Activated T-helper 2 cell treated with anti-CD3 and anti-CD28 coated beads, Interferon-gamma antibody, Interleukin-2, Interleukin-4, amounts not matched to agents 10 μg/mL and 5 μg/mL and 100 μg/mL, durations not matched to agents 14 hours and 24 hours and 36 hours (primary cell): ENCODE measurements around the gene MAP3K20. TPM values are rescaled to one million over a fixed set of nuclear protein-coding genes. Genes with fewer than 3 reads are reported as not detected.

Source experiments
- DNase-seq: peaks from one replicate; pipeline ENCODE4 v3.0.0; 2021; ENCODE audit warnings: low spot score
- H3K27ac Mint-ChIP-seq: one replicate; pipeline ENCODE4 v1.8.0; 2021; ENCODE audit warnings: mixed read lengths
- H3K27me3 Mint-ChIP-seq: one replicate; pipeline ENCODE4 v1.8.0; 2021; ENCODE audit warnings: low read depth, mixed read lengths
- H3K36me3 Mint-ChIP-seq: one replicate; pipeline ENCODE4 v1.8.0; 2021; ENCODE audit warnings: low read depth, mixed read lengths
- H3K4me1 Mint-ChIP-seq: one replicate; pipeline ENCODE4 v1.8.0; 2021; ENCODE audit warnings: low read depth, mixed read lengths
- H3K4me3 Mint-ChIP-seq: one replicate; pipeline ENCODE4 v1.8.0; 2021; ENCODE audit warnings: low read depth, mild to moderate bottlenecking, moderate library complexity, mixed read lengths
- H3K9me3 Mint-ChIP-seq: one replicate; pipeline ENCODE4 v1.8.0; 2021; ENCODE audit warnings: mixed read lengths
- intact Hi-C: fragments of 100-400 bp; cut with micrococcal nuclease; formaldehyde crosslinking; loops from one replicate; pipeline ENCODE4 v1.15.1; 2023
- total RNA-seq: library from RNA; stranded (reverse); gene quantifications from 2 replicates; pipeline ENCODE4 v1.2.3, GENCODE V29; 2022

The MAP3K20 gene
- total RNA-seq, 1 donor from 2014 or later: 26.8 TPM

GRCh38 chr2:173040729-173041128 lies 34.9 kb upstream of the MAP3K20 start:
- Mint-ChIP-seq H3K27me3 (peaks cover 2% of the 10 kb centered on the region), H3K36me3 (no peaks in the 10 kb centered on the region), H3K4me3 (no peak overlapping the region), H3K27ac (no peak overlapping the region), H3K4me1 (no peaks in the 10 kb centered on the region), H3K9me3 (no peaks in the 10 kb centered on the region)
- no peak for DNase-seq
- intact Hi-C loops: no loop called here

GRCh38 chr2:173043476-173043875 lies 32.2 kb upstream of the MAP3K20 start:
- H3K27ac Mint-ChIP-seq: no peak overlapping the region
- peaks cover 9% of the 10 kb centered on the region for H3K27me3 Mint-ChIP-seq
- H3K4me1 Mint-ChIP-seq: peaks cover 3% of the 10 kb centered on the region
- no peak for DNase-seq
- no peaks in the 10 kb centered on the region for H3K36me3 Mint-ChIP-seq
- intact Hi-C loops: no loop called here
- H3K4me3 Mint-ChIP-seq: no peak overlapping the region
- no peaks in the 10 kb centered on the region for H3K9me3 Mint-ChIP-seq

GRCh38 chr2:173043897-173044519 lies 31.6 kb upstream of the MAP3K20 start:
- H3K27ac Mint-ChIP-seq: no peak overlapping the region
- H3K27me3 Mint-ChIP-seq: peaks cover 9% of the 10 kb centered on the region
- DNase-seq: no peak
- intact Hi-C loops: no loop called here
- peaks cover 7% of the 10 kb centered on the region for H3K4me1 Mint-ChIP-seq
- no peaks in the 10 kb centered on the region for H3K9me3 Mint-ChIP-seq
- no peaks in the 10 kb centered on the region for H3K36me3 Mint-ChIP-seq
- H3K4me3 Mint-ChIP-seq: no peak overlapping the region

GRCh38 chr2:173044686-173045085 lies 31.0 kb upstream of the MAP3K20 start:
- H3K9me3 Mint-ChIP-seq: no peaks in the 10 kb centered on the region

DNA sequence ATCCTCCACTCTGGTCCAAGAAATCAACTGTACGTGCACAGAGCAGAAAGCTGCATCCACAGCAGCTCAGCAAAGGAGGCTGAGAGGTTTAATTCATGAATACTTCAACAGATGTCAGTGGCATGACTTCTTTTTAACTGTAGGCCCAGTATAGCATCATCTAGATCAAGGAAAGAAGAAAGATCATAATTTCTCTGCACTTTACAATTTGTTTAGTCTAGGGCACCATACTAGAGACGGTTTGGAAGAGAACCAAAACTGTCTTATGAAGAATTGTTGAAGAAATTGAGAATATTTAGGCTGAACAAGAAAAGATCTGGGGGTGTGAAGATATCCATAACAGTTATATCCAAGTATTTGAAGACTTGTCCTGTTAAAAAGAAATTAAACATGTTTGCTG lies 30.5 kb upstream of the MAP3K20 start:
- H3K4me3 Mint-ChIP-seq: no peak overlapping the region
- peaks cover 14% of the 10 kb centered on the region for H3K4me1 Mint-ChIP-seq
- intact Hi-C loops: no loop called here
- no peaks in the 10 kb centered on the region for H3K36me3 Mint-ChIP-seq
- peaks cover 9% of the 10 kb centered on the region for H3K27me3 Mint-ChIP-seq
- no peak for DNase-seq
- no peaks in the 10 kb centered on the region for H3K9me3 Mint-ChIP-seq
- no peak overlapping the region for H3K27ac Mint-ChIP-seq

More at GRCh38 chr2:173044686-173045085, 31.0 kb upstream of the MAP3K20 start:
- no peak overlapping the region for H3K27ac Mint-ChIP-seq
- H3K4me1 Mint-ChIP-seq: peaks cover 13% of the 10 kb centered on the region
- DNase-seq: no peak
- no peaks in the 10 kb centered on the region for H3K36me3 Mint-ChIP-seq
- intact Hi-C loops: no loop called here
- no peak overlapping the region for H3K4me3 Mint-ChIP-seq
- peaks cover 9% of the 10 kb centered on the region for H3K27me3 Mint-ChIP-seq

GRCh38 chr2:173048522-173048896 lies 27.1 kb upstream of the MAP3K20 start:
- Mint-ChIP-seq H3K4me3 (no peak overlapping the region), H3K27me3 (peaks cover 29% of the 10 kb centered on the region), H3K4me1 (peaks cover 14% of the 10 kb centered on the region), H3K36me3 (no peaks in the 10 kb centered on the region), H3K27ac (no peak overlapping the region), H3K9me3 (no peaks in the 10 kb centered on the region)
- intact Hi-C loops: no loop called here
- DNase-seq: no peak

GRCh38 chr2:173048897-173049661 lies 26.6 kb upstream of the MAP3K20 start:
- intact Hi-C loops: loop anchor here (1.0 kb wide), 3 partner anchors 52 to 102 kb away; no protein-coding TSS in a partner anchor
- Mint-ChIP-seq H3K27ac (no peak overlapping the region), H3K4me3 (no peak overlapping the region), H3K27me3 (peaks cover 31% of the 10 kb centered on the region), H3K9me3 (no peaks in the 10 kb centered on the region), H3K36me3 (no peaks in the 10 kb centered on the region), H3K4me1 (peaks cover 14% of the 10 kb centered on the region)
- no peak for DNase-seq

DNA sequence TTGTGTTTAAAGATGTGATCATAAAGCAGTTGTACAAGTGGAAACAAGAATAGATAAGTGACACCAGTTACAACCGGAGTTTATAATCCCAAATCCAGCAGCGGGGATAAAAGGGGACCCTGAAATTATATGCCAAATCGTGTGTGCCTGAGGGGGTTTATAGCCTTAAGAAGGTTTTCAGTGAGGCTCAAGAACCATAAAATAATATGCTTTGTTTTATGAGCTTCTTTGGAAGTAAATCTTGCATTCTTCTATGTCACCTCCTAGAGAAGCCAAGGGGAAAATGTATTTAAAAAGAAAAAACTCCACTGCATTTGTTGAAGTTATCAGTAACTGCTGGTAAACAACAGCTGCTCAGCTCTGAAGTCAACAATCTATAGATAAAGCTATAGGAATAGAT lies 25.8 kb upstream of the MAP3K20 start:
- no peak for DNase-seq
- no peak overlapping the region for H3K27ac Mint-ChIP-seq
- peaks cover 38% of the 10 kb centered on the region for H3K27me3 Mint-ChIP-seq
- H3K4me1 Mint-ChIP-seq: peaks cover 14% of the 10 kb centered on the region
- H3K9me3 Mint-ChIP-seq: no peaks in the 10 kb centered on the region
- H3K36me3 Mint-ChIP-seq: no peaks in the 10 kb centered on the region
- H3K4me3 Mint-ChIP-seq: no peak overlapping the region
- intact Hi-C loops: loop anchor here (1.0 kb wide), 3 partner anchors 51 to 101 kb away; no protein-coding TSS in a partner anchor

DNA sequence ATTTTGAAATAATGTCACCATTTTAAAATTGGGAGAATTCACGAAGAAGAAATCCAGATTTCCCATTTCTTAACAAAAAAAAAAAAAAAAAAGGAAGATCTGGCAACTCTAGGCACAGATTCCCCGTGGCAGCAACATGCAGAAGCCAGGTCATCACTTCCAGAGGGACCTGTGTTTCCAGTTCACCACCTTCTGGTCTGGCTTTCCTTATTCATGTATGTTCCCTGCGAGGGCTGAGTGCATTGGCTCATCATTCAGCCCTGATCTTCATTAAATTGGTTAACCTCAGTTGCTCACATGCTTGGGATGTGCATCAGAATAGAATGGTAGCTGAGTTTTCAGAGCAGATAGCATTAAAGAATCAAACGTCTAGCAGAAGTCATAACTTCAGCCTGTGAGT lies 25.0 kb upstream of the MAP3K20 start:
- DNase-seq: no peak
- Mint-ChIP-seq H3K4me3 (no peak overlapping the region), H3K36me3 (no peaks in the 10 kb centered on the region), H3K27ac (no peak overlapping the region), H3K4me1 (peaks cover 14% of the 10 kb centered on the region), H3K27me3 (peaks cover 42% of the 10 kb centered on the region), H3K9me3 (no peaks in the 10 kb centered on the region)
- intact Hi-C loops: no loop called here

DNA sequence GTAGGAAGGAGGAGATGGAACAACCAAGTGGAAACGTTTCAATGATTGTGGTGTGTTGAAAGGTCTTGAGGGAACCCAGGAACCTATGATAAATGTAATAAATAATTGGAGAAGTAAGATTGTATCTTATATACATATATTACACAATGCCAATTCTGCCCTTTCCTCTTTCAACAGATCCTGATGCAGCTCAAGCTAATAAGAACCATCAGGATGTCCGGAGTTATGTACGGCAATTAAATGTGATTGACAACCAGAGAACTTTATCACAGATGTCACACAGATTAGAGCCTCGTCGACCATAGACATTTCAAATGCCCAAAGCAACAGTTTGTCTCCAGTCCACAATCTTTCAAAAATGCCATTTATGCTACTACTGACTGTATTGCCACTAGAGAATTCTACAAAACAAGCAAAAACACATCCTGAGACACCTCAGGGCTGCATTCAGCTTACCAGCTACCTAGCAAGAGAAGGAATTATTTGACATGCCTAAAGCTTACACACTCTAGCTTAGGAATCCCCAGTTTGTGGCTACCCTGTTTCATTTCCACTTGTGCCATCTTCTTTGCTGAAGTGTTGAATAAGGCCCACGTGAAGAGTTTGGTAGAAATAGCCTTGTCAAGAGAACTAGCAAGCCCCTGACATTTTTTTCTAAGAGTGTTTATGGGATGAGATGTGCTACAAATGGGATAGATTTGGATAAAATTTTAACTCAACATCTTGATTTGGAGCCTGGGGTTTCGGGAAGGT lies 24.0 kb upstream of the MAP3K20 start:
- H3K4me3 Mint-ChIP-seq: no peak overlapping the region
- intact Hi-C loops: no loop called here
- H3K27ac Mint-ChIP-seq: no peak overlapping the region
- H3K36me3 Mint-ChIP-seq: no peaks in the 10 kb centered on the region
- H3K27me3 Mint-ChIP-seq: peaks cover 43% of the 10 kb centered on the region
- DNase-seq: no peak
- H3K9me3 Mint-ChIP-seq: no peaks in the 10 kb centered on the region
- peaks cover 14% of the 10 kb centered on the region for H3K4me1 Mint-ChIP-seq

DNA sequence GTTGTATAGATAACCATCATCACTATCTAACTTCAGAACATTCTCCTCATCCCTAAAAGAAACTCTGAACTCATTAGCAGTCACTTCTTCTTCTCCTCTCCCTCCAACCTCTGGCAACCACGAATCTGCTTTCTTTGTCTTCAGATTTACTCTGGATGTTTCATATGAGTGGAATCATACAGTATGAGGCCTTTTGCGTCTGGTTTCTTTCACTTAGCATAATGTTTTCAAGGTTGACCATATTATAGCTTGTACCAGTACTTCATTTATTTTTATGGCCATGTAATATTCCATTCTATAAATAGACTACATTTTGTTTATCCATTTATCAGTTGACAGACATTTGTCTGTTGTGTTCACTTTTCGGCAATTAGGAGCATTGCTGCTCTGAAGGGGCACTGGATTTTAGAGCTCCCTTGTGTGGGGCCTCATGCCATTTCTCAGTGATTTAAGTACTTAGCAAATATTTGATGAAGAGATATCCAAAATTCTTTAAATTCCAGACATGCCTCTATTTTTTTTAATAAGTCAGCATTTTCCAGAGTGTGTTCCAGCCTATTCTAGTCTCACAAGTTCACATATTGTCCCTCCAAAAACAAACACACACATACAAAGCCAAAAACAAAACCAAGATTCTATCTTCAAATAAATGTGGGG lies 22.5 kb upstream of the MAP3K20 start:
- Mint-ChIP-seq H3K27ac (no peak overlapping the region), H3K4me3 (no peak overlapping the region), H3K36me3 (no peaks in the 10 kb centered on the region), H3K27me3 (peaks cover 46% of the 10 kb centered on the region), H3K4me1 (peaks cover 14% of the 10 kb centered on the region), H3K9me3 (no peaks in the 10 kb centered on the region)
- no peak for DNase-seq
- intact Hi-C loops: no loop called here

DNA sequence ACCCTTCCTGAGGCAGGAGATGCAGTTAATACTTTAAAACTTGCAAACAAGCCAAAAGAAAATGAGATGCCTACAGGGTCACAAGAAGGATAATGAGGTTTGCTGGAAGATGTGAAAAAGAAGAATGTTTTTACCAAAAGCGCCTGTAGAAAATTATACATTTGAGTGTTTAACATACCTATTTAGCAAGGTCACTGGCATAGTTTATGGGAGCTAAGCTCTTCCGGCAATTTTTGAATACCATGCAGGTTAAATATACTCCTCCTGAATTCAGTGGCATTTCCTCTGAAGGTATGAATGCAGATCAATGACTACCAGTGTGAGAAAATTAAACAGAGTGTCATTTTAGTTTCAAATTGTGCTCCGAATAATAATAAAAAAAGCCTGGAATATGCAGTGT lies 21.2 kb upstream of the MAP3K20 start:
- H3K27me3 Mint-ChIP-seq: peaks cover 50% of the 10 kb centered on the region
- DNase-seq: no peak
- intact Hi-C loops: no loop called here
- no peak overlapping the region for H3K27ac Mint-ChIP-seq
- no peaks in the 10 kb centered on the region for H3K9me3 Mint-ChIP-seq
- H3K4me1 Mint-ChIP-seq: peaks cover 3% of the 10 kb centered on the region
- no peaks in the 10 kb centered on the region for H3K36me3 Mint-ChIP-seq
- H3K4me3 Mint-ChIP-seq: no peak overlapping the region
